ENCODE data around the gene TMEM200B.
"Not testable (repeated sequence)": the region's sequence is repeated elsewhere in the genome, so short reads cannot be mapped to it uniquely, and the experiment has no call there.

- not testable (repeated sequence) for TF ChIP-seq POLR2A (IDR thresholded peaks at IDR 0.05; ENCODE audit: low read depth, low read length); RCOR1 (IDR thresholded peaks at IDR 0.05; ENCODE audit: insufficient replicate concordance, low read length); SMC3 (IDR thresholded peaks at IDR 0.05; ENCODE audit: low read depth, low read length); NFE2L2 (IDR thresholded peaks at IDR 0.05; ENCODE audit: low read depth, low read length); RFX5 (IDR thresholded peaks at IDR 0.05; ENCODE audit: low read depth, low read length); RAD21 (IDR thresholded peaks at IDR 0.05; ENCODE audit: low read length); MAZ (IDR thresholded peaks at IDR 0.05; ENCODE audit: borderline replicate concordance, low read depth, low read length); CEBPB (IDR thresholded peaks at IDR 0.05; ENCODE audit: low read depth, low read length); MXI1 (IDR thresholded peaks at IDR 0.05; ENCODE audit: borderline replicate concordance, low read depth, low read length); USF2 (IDR thresholded peaks at IDR 0.05; ENCODE audit: low read depth, low read length)
- TF ChIP-seq, protein P1, sequence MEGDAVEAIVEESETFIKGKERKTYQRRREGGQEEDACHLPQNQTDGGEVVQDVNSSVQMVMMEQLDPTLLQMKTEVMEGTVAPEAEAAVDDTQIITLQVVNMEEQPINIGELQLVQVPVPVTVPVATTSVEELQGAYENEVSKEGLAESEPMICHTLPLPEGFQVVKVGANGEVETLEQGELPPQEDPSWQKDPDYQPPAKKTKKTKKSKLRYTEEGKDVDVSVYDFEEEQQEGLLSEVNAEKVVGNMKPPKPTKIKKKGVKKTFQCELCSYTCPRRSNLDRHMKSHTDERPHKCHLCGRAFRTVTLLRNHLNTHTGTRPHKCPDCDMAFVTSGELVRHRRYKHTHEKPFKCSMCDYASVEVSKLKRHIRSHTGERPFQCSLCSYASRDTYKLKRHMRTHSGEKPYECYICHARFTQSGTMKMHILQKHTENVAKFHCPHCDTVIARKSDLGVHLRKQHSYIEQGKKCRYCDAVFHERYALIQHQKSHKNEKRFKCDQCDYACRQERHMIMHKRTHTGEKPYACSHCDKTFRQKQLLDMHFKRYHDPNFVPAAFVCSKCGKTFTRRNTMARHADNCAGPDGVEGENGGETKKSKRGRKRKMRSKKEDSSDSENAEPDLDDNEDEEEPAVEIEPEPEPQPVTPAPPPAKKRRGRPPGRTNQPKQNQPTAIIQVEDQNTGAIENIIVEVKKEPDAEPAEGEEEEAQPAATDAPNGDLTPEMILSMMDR (conservative IDR thresholded peaks at IDR 0.05; ENCODE audit: low read depth, low read length) = not testable (repeated sequence)
Observed at GRCh38 chr1:29079916-29080629, 43.6 kb downstream of the TMEM200B start.

Measured in IMR-90 (cell line).